Epidermal melanocyte (primary cell): ENCODE measurements around the gene NDRG3.
A peak's percentile ranks its signal among the peaks of the same experiment; 100 is the strongest.

Experiments
- DNase-seq: peaks from one replicate; pipeline ENCODE4 v3.0.0; 2011; ENCODE audit warnings: low spot score; ENCODE audit not compliant: insufficient read length

Gene NDRG3

DNA sequence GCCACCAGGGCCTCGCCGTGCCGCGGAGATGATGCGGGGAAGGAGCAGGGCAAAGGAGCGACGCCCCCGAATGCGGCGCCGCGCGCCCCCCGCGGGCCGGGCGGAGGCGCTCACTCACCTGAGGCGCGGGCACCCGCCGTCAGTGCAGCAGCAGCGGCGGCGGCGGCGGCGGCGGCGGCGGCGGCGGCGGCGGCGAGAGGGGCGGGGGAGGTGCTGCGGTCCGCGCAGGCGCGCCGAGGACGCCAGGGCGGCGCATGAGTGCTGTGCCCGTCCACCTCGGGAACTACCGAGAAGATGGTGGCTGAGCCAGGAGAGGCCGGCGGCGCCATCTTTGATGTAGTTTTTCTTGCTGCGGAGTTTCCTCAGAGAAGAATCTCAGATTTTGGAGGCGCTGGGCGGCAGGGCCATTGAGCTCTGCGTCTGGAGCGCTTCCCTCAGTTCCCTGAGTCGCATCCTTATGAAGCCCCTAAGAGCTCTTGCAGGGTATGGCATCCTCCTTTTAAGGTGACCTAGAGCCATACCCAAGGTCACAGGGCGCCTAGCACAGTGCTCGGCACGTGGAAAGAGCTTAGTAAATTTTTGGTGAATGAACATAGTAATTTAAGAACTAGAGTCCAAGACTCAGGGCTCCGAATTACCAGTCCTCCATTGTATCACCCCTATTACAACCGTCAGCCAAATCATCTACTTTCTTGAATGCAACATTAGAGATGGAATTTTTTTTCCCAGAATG is at the start of gene NDRG3:
Gene NDRG3, minus strand, starts transcription at position 164 of the 733 bp plus-strand sequence. CDS start 24,355 bp downstream, outside the sequence.
- DNase-seq: peak; percentile 98

DNA sequence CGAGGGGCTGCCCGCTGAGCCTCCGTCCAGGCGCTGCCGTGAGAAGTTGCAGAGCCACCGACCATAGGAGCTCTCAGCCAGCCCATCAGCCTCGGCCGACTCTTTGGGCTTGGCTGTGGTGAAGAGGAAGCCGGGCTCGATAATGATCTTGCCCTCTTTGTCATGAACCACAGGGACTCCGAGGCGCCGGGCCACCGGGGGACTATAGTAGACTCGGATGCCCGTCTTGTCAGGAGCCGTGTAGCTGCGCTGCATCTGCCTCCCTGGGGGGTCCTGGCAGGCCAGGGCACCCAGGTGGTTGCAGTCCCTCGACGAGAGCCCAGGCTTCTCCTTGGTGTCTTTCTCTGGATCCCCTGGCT is 48.2 kb upstream of the NDRG3 start:
- no peak for DNase-seq

DNA sequence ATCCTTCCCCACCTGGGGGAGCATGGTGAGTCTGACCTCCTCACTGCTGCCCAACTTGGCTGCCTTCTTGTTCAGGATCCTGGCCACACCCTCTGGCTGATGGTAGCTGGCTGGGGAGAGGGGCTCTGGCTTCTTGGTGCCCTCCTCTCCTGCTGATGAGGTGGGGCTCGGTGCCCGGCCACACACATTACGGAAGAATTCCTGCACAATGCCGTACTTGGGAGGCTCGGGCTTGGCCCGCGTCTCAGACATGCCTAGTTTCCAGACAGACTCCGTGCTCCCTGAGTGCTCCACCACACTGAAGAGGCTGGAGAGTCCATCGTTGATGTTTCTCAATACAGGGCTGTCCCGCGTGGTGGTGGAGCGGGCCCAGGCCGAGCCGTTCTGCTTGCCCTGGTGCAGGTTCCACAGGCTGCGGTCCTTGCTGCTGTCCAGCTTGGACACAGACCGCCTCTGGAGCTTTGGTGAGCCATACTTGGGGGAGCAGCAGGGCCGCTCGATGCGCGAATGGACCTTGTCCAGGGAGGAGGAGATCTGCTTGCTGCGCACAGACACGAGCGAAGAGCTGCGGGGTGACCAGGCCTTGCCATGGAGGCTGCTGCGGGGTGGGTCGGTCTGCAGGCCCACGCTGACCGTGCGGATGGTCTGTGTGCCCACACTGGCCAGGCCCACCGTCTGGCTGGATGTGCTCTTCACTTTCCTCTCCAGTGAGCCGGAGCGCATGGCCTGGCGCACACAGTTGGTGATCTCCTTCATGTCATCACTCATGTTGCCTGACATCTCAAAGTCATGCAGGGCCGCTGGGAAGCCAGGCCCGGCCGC is 47.6 kb upstream of the NDRG3 start:
- DNase-seq: no peak

DNA sequence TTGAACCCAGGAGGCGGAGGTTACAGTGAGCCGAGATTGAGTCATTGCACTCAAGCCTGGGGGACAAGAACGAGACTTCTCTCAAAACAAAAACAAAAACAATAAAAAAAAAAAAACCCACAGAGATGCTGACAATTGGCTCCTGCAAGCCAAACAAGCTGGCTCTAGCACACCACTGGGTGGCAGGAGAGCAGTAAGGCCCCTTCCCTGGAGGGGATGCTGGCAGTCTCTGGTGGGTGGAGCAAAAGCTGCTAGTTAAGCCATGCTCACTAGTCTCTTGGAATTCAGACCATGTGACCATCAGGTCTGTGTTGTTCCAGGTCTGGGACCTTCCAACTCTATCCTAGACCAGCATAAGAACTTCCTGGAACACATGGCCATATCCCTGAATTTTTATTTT is 46.5 kb upstream of the NDRG3 start:
- DNase-seq: peak; percentile 52

DNA sequence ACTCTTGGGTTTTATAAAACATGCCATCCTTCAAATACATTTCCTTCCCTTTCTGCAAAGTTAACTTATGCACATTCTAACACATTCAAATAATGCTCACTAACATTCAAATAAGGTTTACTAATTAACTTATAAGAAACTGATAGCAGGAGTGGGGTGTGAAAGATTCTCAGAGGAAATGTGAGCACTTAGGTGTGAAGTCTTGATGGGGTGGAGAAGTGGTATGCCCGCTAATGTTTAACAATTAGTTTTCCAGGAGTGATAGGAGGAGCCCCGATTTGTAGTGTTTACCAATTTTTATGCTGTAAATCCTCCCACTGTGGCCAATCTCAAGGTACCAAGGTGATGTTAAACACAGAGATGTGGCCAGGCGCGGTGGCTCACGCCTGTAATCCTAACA is 46.0 kb upstream of the NDRG3 start:
- no peak for DNase-seq

DNA sequence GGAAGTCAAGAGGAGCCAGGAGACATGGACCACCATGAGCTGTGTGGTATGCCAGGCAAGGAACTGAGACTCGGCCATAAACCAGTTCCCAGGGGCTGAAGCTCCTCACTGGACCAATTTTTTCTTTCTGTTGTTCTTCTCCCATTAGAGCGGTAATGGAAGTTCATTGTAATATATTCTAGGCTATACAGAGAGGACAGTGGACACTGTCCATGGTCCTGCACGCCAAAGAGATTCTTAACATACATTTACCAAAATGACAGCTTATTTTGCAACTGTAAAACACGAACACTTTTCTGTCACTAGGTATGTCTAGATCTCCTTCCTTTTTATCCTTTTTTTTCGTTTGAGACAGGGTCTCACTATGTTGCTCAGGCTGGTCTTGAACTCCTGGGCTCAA is 40.8 kb upstream of the NDRG3 start:
- DNase-seq: no peak

DNA sequence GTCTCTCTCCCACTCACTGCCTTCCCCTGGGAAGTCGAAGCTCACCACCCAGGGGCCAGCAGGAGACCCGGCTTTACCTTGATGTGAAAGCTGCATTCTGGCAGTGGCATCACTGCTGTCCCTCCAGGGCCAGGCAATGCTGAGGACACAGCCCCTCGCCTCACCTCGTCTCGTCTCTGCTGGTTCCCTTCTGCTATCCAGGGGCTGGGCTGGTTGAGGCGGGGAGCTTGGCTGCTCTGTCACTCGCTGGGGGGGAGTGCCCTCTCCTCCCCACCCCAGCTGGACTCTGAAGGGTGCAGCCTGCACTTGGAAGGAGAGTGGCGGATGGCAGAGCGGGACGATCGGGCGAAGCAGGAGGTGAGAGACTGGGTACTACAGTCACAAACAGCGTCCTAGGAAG is 40.4 kb upstream of the NDRG3 start:
- DNase-seq: no peak

DNA sequence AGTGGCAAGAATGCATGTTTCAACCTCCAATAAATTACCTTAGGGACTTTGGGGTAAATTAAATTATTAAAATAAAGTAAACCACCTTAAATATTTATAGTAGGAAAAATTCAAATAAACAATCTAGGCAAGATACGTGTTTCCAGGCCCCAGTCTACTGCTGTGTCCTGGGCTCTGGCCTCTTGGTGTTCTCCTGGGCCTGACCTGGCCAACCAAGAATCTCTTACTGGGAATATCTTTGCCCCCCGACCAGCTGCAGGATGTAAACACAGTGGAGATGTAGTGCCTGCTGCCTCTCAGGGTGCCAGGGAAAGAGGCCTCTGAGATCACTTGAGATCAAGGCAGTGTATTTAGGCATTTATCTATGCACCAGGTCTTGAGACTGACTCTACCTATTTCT is 39.4 kb upstream of the NDRG3 start:
- DNase-seq: no peak

DNA sequence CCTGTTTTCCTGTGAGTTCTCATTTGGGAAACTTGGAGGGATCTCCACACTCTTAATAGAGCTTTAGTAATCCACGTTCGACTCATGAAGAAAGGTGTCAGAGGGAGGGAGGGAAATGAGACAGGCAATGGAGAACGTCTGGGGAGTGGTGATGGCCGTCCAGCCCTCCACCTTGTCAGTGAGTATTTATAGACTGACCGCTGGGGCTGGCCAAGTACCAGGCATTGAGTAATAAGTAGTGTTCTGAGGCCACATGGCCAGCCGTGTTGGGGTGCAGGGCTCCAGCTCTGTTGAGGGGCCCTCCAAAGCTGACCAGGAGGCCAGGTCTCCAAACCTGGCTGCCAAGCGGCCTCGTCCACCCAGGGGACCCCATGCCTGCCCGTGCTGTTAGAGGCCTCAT is 39.0 kb upstream of the NDRG3 start:
- DNase-seq: no peak

DNA sequence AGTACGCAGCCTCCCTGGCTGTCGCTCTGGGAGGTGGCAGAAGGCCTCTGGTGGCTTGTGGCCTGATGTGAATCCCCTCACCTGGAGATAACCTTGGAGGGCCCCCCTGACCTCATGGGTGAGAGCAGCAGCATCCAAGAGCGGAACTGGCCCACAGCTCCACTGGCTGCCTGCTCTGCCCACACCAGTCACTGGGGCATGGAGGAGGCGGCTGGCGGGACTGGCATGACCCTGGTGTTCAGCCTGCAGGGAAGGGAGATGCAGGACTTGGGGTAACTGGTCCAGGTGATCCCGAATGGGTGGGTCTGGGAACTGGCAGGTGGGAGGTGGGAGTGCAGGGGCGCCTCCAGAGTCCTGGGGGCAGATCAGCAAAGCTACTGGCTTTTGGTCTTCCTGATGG is 38.2 kb upstream of the NDRG3 start:
- DNase-seq: no peak

DNA sequence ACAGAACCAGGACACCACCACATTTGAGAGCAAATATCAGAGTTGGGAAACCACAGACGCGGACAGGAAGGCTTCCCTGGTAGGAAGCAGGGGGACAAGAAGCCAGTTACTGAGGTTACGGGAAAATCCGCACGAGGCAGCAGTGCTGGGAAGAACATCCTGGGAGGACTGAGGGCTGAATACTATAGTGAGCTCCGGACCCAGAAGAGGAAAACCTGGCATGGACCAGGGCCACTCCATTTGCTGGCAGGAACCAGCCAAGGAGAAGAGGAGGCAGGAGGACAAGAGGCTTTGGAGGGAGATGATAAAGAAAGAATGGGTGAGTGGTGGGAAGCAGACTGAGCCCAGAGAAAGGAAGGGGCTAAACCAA is 33.8 kb upstream of the NDRG3 start:
- no peak for DNase-seq

DNA sequence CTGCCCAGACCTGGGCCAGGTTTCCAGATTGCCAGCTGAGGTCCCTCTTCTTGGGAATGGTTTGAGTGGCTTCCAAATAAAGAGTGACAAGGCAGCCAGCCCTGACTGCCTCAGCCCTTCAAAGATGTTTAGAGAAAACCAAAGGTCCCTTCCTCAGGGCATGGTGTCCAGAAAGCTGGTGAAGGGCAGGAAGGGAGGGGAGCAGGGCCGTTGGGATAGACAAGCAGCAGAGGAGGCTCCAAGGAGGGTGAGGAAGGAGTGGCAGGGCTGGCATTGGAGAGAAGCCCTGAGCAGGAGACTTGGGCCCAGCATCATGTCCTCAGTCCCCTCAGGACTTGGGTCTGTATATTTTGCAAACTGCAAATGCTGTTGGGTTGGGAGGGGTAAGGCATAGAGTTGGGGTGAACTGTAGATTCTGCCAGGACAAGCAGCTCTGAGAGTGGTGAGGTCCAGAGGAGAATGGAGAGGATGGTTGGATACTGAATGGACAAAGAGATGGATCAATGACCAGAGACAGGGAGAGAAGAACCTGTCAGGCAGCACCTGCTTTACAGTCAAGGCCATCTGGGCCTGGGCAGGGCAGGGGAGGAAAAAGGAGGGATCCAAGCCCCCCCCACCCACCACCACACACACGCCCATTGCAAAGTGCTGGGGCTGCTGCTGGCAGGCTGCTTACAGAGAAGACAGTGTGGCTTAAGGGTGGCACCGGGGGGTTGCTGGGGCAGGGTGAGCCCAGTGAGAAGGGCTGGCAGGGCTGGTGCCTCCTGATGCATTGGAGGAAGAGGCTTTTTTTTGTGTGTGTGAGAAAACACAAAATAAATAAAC is 33.2 kb upstream of the NDRG3 start:
- DNase-seq: no peak

DNA sequence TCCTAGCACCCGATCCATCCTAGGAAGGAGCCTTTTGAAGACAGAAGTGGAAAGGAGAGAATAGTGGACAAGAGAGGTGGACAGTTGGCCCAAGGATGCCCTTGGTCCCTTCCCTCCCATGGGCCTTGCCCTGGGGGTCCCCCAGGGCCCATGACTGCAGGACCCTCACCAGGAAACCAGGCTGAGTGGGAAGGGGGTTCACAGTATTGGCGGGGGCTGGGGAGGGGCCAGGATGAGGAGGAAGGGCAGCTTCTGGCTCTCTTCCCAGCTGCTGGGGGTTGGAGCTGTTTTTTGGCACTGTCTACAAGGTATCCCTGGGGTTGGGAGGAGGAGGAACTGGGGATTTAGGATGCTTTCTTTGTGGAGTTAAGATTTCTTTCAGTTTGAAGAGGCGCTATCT is 31.7 kb upstream of the NDRG3 start:
- DNase-seq: no peak

DNA sequence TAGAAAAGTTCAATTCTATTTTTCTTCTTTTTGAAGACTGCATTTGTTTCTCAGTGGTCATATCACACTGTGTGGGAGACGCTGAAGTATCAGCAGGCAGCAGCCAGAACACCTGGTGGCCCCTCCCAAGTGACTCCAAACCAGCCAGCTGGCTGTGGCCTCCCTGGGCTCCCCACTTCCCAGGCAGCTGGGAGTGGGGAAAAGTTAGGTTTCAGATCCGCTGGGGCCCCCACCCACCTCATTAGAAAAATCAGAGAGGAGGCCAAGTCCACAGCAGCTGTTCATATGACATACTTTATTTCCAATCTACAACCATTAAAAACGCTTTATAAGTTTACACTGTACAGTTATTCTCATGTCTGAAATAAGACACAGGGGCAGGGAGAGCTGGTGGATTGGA is 31.3 kb upstream of the NDRG3 start:
- DNase-seq: no peak

DNA sequence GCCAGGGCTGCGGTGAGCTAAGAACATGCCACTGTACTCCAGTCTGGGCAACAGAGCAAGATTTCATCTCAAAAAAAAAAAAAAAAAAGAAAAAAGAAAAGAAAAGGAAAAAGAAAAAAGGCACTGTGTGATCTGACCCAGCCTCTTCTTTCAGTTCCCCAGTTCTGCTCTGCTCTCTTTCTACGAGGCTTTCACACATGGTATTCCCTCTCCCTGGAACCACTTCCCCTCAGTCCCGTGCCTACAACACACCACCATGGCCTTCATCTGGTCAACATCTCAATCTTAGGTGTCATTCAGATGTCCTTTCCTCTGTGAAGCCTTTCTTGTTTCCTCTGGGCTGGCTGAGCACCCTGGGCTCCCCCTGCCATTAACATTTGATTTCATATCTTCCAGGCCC is 29.9 kb upstream of the NDRG3 start:
- DNase-seq: no peak

DNA sequence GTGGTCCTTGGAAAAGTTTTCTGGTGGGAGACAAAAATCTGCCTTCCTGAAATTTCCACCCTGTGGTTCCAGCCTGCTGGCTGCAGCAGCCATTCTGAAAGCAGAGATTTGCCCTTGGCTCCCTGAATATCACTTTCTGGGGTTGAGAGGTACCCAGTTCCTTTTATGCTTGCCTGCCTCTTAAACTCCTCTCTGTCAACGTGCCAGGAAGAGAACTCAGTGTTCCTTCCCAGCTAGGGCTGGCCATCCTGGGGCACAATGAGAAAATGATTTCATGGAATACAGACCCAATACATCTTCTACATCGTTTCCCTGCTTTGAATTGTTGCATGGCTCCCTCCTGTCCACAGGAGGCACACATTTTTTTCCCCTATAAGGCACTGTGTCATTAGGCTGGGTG is 29.3 kb upstream of the NDRG3 start:
- no peak for DNase-seq

DNA sequence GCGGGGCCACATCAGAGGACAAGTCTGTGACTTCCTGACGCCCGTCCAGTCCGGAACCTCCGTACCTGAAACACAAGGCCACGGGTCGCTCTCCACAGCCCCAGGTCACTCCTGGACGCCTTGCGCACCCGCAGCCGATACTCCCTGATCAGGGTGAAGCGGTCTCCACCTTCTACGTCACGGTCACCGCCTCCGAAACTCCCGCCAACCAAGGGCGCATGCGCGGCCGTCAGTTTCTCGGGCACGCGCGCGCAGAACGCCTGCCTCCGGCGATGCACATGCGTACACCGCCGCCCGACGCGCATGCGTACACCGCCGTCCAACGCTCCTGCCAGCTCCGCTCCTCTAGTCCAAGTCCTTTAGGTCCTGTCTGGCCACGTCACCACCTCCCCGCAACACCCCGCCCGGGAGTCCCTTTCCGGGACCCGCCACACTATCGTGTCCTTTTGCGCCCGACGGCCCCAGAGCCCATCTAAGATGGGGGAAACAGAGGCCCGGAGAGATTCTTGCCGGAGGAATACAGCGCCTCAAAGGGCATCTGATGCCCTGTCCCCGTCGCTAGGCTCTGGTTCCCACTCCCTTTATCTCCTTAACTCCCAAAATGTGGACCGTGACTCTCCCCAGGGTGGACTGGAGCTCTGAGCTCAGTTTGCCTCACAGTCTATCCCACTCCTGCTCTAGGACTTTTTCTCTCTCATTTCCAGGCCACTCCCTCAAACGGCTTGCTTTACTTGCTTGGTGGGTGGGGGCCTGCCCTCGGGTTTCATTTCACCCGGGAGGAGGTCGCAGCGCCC is 27.9 kb upstream of the NDRG3 start, which contains the start of gene DSN1:
Gene DSN1, minus strand, starts transcription at position 167 of the 794 bp plus-strand sequence. CDS start 2,305 bp downstream, outside the sequence.
- DNase-seq: peak; percentile 88

DNA sequence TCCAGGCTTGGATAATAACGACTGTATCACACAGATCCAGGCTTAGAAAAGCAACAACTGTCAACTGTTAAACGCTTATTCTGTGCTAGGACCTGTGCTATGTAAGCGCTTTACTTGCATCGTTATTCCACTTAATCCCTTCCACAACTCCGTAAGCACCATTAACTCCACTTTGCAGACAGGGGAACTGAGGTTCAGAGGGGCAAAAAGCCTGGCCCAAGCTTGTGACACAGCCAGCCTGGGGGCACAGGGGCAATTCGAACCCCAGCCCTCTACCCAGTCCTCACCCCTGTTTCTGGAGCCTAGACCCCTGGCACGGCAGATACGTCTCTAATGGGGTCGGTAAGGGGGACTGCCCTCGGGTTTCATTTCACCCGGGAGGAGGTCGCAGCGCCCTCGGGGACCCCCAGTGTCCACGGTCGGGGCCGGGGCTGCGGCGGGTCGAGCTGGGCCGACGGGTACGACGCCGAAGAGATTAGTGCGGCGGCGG is 27.3 kb upstream of the NDRG3 start:
- no peak for DNase-seq

DNA sequence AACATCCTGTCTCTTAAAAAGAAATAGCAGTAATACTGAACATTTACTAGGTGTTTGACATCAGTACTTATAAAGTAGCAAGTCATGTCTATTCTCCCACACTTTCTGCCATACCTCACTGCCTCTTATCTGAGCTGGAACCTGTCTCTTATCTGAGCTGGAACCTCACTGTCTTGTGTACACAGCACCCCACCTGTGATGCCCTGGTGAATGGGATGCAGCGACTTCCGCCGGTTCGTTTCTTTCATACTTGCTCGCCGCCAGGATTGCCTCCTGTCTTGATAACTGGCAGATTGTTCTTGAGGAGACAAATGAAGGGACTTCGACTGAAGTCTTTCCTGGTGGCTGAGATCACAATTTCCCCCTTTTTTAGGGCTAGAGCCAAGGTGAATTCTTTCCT is 24.8 kb upstream of the NDRG3 start:
- DNase-seq: no peak

DNA sequence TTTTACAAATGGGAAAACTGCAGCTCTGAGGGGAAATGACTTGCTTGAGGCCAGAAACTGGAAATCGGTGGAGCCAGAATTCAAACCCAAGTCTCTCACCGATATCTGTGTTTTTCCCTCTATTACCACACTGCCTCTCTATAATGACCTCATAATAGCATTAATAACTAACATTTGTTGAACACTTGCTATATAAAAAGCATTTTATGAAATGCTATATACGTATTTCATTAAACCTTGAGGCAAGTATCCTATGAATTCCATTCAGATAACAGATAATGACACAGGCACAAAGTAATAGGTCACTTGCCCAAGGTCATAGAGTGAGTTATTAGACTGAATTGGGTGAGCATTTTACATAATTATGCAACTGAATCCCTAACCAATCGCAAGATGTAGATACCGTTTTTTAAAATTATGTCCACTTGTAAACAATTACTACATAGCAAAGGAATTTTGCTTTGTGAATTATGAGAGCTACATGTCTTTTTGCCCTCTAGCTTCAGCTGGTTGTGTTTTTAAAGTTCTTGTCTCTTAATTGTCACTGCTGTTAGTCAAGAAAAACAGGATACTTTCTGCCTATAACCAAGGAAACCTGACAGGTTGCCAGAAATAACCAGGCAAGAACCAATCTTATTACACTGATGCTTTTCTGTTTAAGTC is 23.0 kb upstream of the NDRG3 start:
- no peak for DNase-seq

DNA sequence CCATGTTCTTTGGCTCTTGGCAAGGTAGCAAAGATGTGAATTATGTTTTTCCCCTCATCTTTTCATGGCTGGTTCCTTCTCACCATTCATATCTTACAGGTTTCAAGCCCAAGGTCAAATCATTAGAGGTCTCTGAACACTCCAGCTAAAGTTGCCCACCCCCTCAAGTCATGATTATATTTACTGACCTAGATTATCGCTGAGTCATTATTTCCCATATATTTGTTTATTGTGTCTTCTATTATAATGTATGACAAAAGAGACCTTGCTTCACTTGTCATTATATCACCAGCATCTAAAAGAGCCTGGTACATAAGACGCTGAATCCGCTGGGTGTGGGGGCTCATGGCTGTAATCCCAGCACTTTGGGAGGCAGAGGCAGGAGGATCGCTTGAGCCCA is 15.2 kb upstream of the NDRG3 start:
- no peak for DNase-seq
